WTC11 (cell line): Measurements from ENCODE around the gene IFI27.

Experiments
- E2F4 ChIP-seq: sonication (generic); formaldehyde crosslinking; IDR thresholded peaks from 2 replicates; pipeline ENCODE4 v1.8.1; 2022; ENCODE audit warnings: low read depth, mild to moderate bottlenecking, moderate library complexity, missing genetic modification reagents, borderline replicate concordance
- FOXJ3 ChIP-seq: sonication (generic); formaldehyde crosslinking; IDR thresholded peaks from 2 replicates; pipeline ENCODE4 v1.9.0; 2021; ENCODE audit warnings: missing genetic modification reagents, mild to moderate bottlenecking, borderline replicate concordance
- NFYB ChIP-seq: sonication (generic); formaldehyde crosslinking; conservative IDR thresholded peaks from 2 replicates; pipeline ENCODE4 v1.8.0; 2022; ENCODE audit warnings: low read depth, missing genetic modification reagents
- ZNF423 ChIP-seq: fragments of 250-450 bp; sonication (Bioruptor Pico); IDR thresholded peaks from 2 replicates; pipeline ENCODE4 v2.1.2; 2022; ENCODE audit warnings: mild to moderate bottlenecking, moderate library complexity
- TF ChIP-seq, protein P1 (sequence below): fragments of 200-600 bp; IDR thresholded peaks from 2 replicates; pipeline ENCODE4 v1.8.0; 2022; ENCODE audit warnings: antibody characterized with exemption
- TF ChIP-seq, protein P2 (sequence below): sonication (generic); formaldehyde crosslinking; IDR thresholded peaks from 2 replicates; pipeline ENCODE4 v1.8.1; 2022; ENCODE audit warnings: mild to moderate bottlenecking, moderate library complexity, missing genetic modification reagents

- TF ChIP-seq, protein P1, sequence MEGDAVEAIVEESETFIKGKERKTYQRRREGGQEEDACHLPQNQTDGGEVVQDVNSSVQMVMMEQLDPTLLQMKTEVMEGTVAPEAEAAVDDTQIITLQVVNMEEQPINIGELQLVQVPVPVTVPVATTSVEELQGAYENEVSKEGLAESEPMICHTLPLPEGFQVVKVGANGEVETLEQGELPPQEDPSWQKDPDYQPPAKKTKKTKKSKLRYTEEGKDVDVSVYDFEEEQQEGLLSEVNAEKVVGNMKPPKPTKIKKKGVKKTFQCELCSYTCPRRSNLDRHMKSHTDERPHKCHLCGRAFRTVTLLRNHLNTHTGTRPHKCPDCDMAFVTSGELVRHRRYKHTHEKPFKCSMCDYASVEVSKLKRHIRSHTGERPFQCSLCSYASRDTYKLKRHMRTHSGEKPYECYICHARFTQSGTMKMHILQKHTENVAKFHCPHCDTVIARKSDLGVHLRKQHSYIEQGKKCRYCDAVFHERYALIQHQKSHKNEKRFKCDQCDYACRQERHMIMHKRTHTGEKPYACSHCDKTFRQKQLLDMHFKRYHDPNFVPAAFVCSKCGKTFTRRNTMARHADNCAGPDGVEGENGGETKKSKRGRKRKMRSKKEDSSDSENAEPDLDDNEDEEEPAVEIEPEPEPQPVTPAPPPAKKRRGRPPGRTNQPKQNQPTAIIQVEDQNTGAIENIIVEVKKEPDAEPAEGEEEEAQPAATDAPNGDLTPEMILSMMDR = no peak
- TF ChIP-seq NFYB (CRISPR knock-in tag) = no peak
- no peak for TF ChIP-seq FOXJ3 (CRISPR knock-in tag)
- TF ChIP-seq, protein P2, sequence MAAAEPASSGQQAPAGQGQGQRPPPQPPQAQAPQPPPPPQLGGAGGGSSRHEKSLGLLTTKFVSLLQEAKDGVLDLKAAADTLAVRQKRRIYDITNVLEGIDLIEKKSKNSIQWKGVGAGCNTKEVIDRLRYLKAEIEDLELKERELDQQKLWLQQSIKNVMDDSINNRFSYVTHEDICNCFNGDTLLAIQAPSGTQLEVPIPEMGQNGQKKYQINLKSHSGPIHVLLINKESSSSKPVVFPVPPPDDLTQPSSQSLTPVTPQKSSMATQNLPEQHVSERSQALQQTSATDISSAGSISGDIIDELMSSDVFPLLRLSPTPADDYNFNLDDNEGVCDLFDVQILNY = no peak
- TF ChIP-seq E2F4 (CRISPR knock-in tag) = no peak
- TF ChIP-seq ZNF423 = no peak
Measured at GRCh38 chr14:94126419-94126677, 15.8 kb downstream of the IFI27 start.
